Endothelial cell of umbilical vein (primary cell): Measurements from ENCODE around the gene GJB2. TPM values are rescaled to one million over a fixed set of nuclear protein-coding genes. Genes with fewer than 3 reads are reported as not detected.

Source experiments
- BruUV-seq: library from RNA; stranded (reverse); fragments of 400-500 nt; replicated peaks from 2 replicates; lab custom pipeline; 2021; lab: Mats Ljungman, UMichigan
- CTCF ChIA-PET: fragments of 300-600, 350-600 bp; sonication (Branson Sonifier 250); formaldehyde crosslinking; loops from one replicate; lab custom pipeline; 2021; ENCODE audit warnings: antibody characterized with exemption, inconsistent platforms; lab: Charles Lee
- POLR2A ChIA-PET: fragments of 300-600, 350-600 bp; sonication (Branson Sonifier 250); formaldehyde crosslinking; loops from one replicate; lab custom pipeline; 2021; ENCODE audit warnings: antibody characterized with exemption, inconsistent platforms; lab: Charles Lee
- DNase-seq: peaks from one replicate; pipeline ENCODE4 v3.0.0-alpha.2; 2011; ENCODE audit warnings: low read depth, low spot score
- FAIRE-seq: peaks from 2 replicates; lab custom pipeline; 2011; peaks lifted over from hg19 to GRCh38; lab: Jason Lieb, UNC
- H2AFZ ChIP-seq: 2 replicates; pipeline ENCODE4 v1.6.0; 2012; ENCODE audit warnings: low read depth, low read length, control low read depth, inconsistent platforms
- H3K27ac ChIP-seq: 2 replicates; pipeline ENCODE4 v1.5.1; 2011; ENCODE audit warnings: low read depth, mild to moderate bottlenecking, control low read depth, low read length, moderate library complexity; ENCODE audit not compliant: insufficient read depth
- H3K27me3 ChIP-seq, 2 experiments: 2 replicates each; pipeline versions ENCODE4 v1.6.0 to v1.6.1; 2011; ENCODE audit warnings: low read length in 2 of 2, mixed read lengths in 1 of 2; ENCODE audit not compliant: control insufficient read depth in 2 of 2, insufficient read depth in 2 of 2
- H3K36me3 ChIP-seq, 2 experiments: 2 replicates in 1 of 2; 3 replicates in 1 of 2; pipeline ENCODE4 v1.5.1; 2011; ENCODE audit warnings: low read length in 2 of 2, mild to moderate bottlenecking in 1 of 2, moderate library complexity in 1 of 2; ENCODE audit not compliant: control insufficient read depth in 2 of 2, insufficient read depth in 2 of 2; ENCODE audit errors: extremely low read depth in 1 of 2
- H3K4me1 ChIP-seq: 3 replicates; pipeline ENCODE4 v1.5.1; 2011; ENCODE audit warnings: mild to moderate bottlenecking, low read length; ENCODE audit not compliant: control insufficient read depth, insufficient read depth; ENCODE audit errors: extremely low read depth
- H3K4me2 ChIP-seq: 2 replicates; pipeline ENCODE4 v1.6.1; 2011; ENCODE audit warnings: low read length, control low read depth, mixed read lengths; ENCODE audit not compliant: insufficient read depth
- H3K4me3 ChIP-seq, 3 experiments: fragments of 200-600 bp in 1 of 3; sonication (generic), shearing (Covaris generic) in 1 of 3; replicated peaks in 1 of 3; 2 replicates each; pipeline ENCODE4 v1.5.1; 2011 to 2016; ENCODE audit warnings: control low read depth in 3 of 3, low read length in 3 of 3, mild to moderate bottlenecking in 2 of 3, inconsistent platforms in 1 of 3, low read depth in 1 of 3, moderate library complexity in 1 of 3; ENCODE audit not compliant: insufficient read depth in 1 of 3
- H3K79me2 ChIP-seq: 2 replicates; pipeline ENCODE4 v1.6.0; 2012; ENCODE audit warnings: low read length, inconsistent platforms; ENCODE audit not compliant: control insufficient read depth, insufficient read depth
- H3K9ac ChIP-seq: replicated peaks from 2 replicates; pipeline ENCODE3; 2011; ENCODE audit warnings: low read length, control low read depth; ENCODE audit not compliant: insufficient read depth; ENCODE audit errors: extremely low read depth
- H3K9me1 ChIP-seq: replicated peaks from 3 replicates; pipeline ENCODE4 v1.6.0; 2011; ENCODE audit warnings: mild to moderate bottlenecking, low read length; ENCODE audit not compliant: control insufficient read depth, insufficient read depth; ENCODE audit errors: extremely low read depth
- H3K9me3 ChIP-seq: replicated peaks from 2 replicates; pipeline ENCODE4 v1.5.1; 2012; ENCODE audit warnings: low read length, inconsistent platforms; ENCODE audit not compliant: control insufficient read depth, insufficient read depth
- H4K20me1 ChIP-seq: replicated peaks from 2 replicates; pipeline ENCODE3; 2011; ENCODE audit warnings: mild to moderate bottlenecking, low read length; ENCODE audit not compliant: control insufficient read depth, insufficient read depth; ENCODE audit errors: extremely low read depth
- CTCF ChIP-seq, 2 donors: IDR thresholded peaks; 1 replicate in 1 of 2; 2 replicates in 1 of 2; pipeline ENCODE4 v1.5.1; 2011; ENCODE audit warnings: low read length in 2 of 2, mild to moderate bottlenecking in 2 of 2, moderate library complexity in 2 of 2, control low read depth in 1 of 2, inconsistent platforms in 1 of 2, low read depth in 1 of 2; ENCODE audit not compliant: insufficient read depth in 1 of 2; ENCODE audit errors: extremely low read depth in 1 of 2
- EZH2 ChIP-seq: IDR thresholded peaks from 2 replicates; pipeline ENCODE4 v1.6.1; 2012; ENCODE audit warnings: borderline replicate concordance, low read depth, mild to moderate bottlenecking, moderate library complexity, low read length, inconsistent platforms; ENCODE audit not compliant: severe bottlenecking
- FOS ChIP-seq: IDR thresholded peaks from 2 replicates; pipeline ENCODE4 v1.6.1; 2011; ENCODE audit warnings: mild to moderate bottlenecking, low read length, moderate library complexity, borderline replicate concordance; ENCODE audit not compliant: insufficient read depth
- GATA2 ChIP-seq: IDR thresholded peaks from 2 replicates; pipeline ENCODE4 v1.7.0; 2011; ENCODE audit warnings: low read depth, mild to moderate bottlenecking, moderate library complexity, mixed read lengths, low read length; ENCODE audit not compliant: insufficient read length, insufficient read depth
- JUN ChIP-seq: IDR thresholded peaks from 2 replicates; pipeline ENCODE4 v1.6.1; 2011; ENCODE audit warnings: borderline replicate concordance, low read depth; ENCODE audit not compliant: insufficient read length, insufficient read depth
- MAX ChIP-seq: IDR thresholded peaks from 2 replicates; pipeline ENCODE4 v1.6.1; 2011; ENCODE audit not compliant: insufficient read depth, insufficient read length
- MYC ChIP-seq: IDR thresholded peaks from one replicate; pipeline ENCODE4 v1.6.1; 2011; ENCODE audit warnings: mild to moderate bottlenecking, low read depth, low read length
- POLR2A ChIP-seq: IDR thresholded peaks from 2 replicates; pipeline ENCODE4 v1.6.1; 2012; ENCODE audit warnings: low read depth, mild to moderate bottlenecking, control low read depth, low read length
- POLR2AphosphoS5 ChIP-seq: IDR thresholded peaks from 2 replicates; pipeline ENCODE4 v1.6.1; 2012; ENCODE audit warnings: low read depth, mild to moderate bottlenecking, control low read depth, low read length, moderate library complexity; ENCODE audit not compliant: insufficient read depth
- dilution Hi-C: fragments of 300-500 bp; cut with MboI; formaldehyde crosslinking; loops from one replicate; pipeline ENCODE4 v1.15.0; 2019; ENCODE audit warnings: low sequenced_read_pairs; ENCODE audit not compliant: extremely low pct_ligation_motif_present
- intact Hi-C: fragments of 100-400 bp; cut with micrococcal nuclease; formaldehyde crosslinking; loops from one replicate; pipeline ENCODE4 v1.10.0; 2022
- polyA plus RNA-seq, 4 experiments: library from polyadenylated mRNA; depleted of rRNA in 3 of 4; stranded (reverse) in 3 of 4; unstranded in 1 of 4; fragments of >200 nt; gene quantifications; 2 replicates each; pipeline versions ENCODE4 v1.2.1 to v1.2.3, GENCODE V29; 2011 to 2012; ENCODE audit warnings: missing spikeins in 1 of 4
- total RNA-seq: library from RNA; stranded (reverse); gene quantifications from 2 replicates; pipeline ENCODE4 v1.2.3, GENCODE V29; 2021

The GJB2 gene
- total and polyA plus RNA-seq, 2 donors (not counting 3 experiments of a cell fraction or from before 2014, with no cell fraction given): not detected

GRCh38 chr13:20241593-20241992 is 48.9 kb upstream of the GJB2 start:
- no peaks in the 10 kb centered on the region for H4K20me1 ChIP-seq
- FAIRE-seq (no peak), DNase-seq (no peak)
- H3K9me1 ChIP-seq: no peaks in the 10 kb centered on the region
- no peak overlapping the region for H3K4me3 ChIP-seq
- BruUV-seq: no TSS peak
- H3K9ac ChIP-seq: no peak overlapping the region
- no peaks in the 10 kb centered on the region for H3K36me3 ChIP-seq
- POLR2A ChIA-PET: no interaction called here
- TF ChIP-seq POLR2AphosphoS5 (no peak), EZH2 (no peak), POLR2A (no peak), MYC (no peak), MAX (no peak), JUN (no peak), GATA2 (no peak), CTCF (IDR thresholded peaks at IDR 0.05; ENCODE audit: extremely low read depth in 1 of 2, insufficient read depth in 1 of 2, low read depth in 1 of 2, low read length in 2 of 2) (no peak), FOS (no peak)
- H3K79me2 ChIP-seq: no peaks in the 10 kb centered on the region
- H3K4me2 ChIP-seq: no peak overlapping the region
- dilution Hi-C loops (no loop called here), intact Hi-C loops (no loop called here)
- no peaks in the 10 kb centered on the region for H3K4me1 ChIP-seq
- H3K9me3 ChIP-seq: no peaks in the 10 kb centered on the region
- H3K27me3 ChIP-seq: peaks cover 0 to 2% of the 10 kb centered on the region in 2 experiments
- CTCF ChIA-PET: no interaction called here
- H2AFZ ChIP-seq: no peak overlapping the region
- H3K27ac ChIP-seq: no peak overlapping the region
